NCI-H524 (cell line): ENCODE measurements around the gene VKORC1.

ENCODE experiments used
- DNase-seq, 2 experiments: peaks; one replicate each; lab custom pipeline; 2025; lab: John Stamatoyannopoulos, UW

Gene VKORC1

GRCh38 chr16:31063843-31064611 lies 30.6 kb downstream of the VKORC1 start:
- no peak for DNase-seq

DNA sequence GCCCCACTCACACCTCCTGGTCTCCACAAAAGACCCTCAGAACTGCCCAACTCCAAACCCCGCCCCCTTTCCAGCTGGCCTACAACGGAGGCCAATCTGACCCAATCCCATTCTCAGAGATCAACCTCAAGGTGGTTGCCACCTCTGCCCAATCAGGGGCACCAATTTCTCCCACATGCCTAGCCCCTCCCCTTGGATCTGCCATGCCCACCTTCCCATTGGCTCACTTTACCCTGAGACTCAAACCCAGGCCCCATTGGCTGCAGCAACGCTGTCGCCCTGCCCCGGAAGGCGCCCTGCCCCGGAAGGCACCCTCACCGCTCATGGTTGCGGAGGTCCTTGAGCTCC lies 31.1 kb downstream of the VKORC1 start:
- no peak for DNase-seq

DNA sequence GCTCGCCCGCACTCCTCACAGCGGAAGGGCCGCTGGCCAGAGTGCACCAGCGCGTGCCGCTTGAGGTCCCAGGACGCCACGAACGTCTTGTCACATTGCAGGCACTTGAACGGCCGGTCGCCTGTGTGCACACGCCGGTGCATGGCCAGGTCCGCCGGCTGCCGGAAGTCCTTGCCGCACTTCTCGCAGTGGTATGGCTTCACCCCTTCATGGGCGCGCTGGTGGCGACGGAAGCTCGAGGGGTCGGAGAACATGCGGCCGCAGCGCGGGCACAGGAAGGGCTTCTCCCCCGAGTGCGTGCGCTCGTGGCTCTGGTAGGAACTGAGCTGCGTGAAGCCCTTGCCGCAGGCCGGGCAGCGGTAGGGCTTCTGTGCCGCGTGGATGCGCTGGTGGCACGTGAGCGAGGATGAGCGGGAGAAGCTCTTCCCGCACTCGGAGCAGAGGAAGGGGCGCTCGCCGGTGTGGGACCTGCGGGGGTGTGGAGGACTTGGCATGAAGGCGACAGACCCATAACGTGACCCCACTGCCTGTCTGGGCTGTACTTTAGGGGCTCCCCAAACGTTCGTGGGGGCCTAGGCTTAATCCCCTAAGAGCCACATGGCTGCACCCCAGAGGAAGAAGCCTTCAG lies 32.7 kb downstream of the VKORC1 start:
- DNase-seq = no peak

DNA sequence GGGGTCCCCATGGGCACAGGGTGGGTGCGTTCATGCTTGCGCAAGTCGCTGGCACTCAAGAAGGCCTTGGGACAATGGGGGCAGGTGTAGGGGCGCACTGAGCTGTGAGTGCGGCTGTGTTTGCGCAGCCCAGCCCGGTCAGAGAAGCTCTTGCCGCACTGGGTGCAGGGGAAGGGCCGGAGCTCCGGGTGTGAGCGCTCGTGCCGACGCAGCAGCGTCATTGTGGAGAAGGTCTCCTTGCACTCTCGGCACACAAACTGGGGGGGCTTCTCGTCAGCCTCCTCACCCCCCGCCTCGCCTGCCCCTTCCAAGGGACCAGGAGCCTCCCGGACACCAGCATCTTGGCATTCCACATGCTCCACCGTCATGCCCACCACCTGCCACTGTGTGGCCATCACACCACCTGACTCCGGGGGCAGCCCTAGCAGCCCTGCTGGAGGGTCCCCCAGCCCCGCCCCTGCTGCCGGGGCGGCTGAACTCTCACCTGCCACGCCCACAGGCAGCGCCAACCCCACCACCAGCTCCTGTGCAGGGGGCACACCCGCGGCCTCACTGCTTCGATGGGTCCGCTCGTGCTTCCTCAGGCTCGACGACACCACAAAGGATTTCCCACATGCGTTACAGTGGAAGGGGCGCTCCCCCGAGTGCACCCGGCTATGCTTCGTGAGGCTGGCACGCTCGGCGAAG lies 33.3 kb downstream of the VKORC1 start:
- DNase-seq = no peak

DNA sequence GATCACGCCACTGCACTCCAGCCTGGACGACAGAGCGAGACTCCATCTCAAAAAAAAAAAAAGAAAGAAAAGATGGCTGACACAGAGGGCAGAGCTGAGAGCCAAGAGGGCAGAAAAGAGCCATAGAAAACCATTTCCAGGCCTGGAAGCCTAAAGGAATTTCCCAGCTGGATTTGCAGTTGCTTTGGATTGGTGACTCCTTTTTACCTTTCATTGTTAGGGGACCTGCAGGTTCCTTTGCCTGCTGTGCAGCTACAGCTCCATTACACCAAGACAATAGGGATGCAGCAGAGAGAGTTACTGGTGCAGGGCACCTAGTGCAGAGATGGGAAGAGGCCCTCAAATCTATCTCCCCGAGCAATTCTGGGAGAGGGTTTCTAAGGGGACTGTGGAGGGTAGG lies 39.0 kb downstream of the VKORC1 start:
- DNase-seq = no peak

DNA sequence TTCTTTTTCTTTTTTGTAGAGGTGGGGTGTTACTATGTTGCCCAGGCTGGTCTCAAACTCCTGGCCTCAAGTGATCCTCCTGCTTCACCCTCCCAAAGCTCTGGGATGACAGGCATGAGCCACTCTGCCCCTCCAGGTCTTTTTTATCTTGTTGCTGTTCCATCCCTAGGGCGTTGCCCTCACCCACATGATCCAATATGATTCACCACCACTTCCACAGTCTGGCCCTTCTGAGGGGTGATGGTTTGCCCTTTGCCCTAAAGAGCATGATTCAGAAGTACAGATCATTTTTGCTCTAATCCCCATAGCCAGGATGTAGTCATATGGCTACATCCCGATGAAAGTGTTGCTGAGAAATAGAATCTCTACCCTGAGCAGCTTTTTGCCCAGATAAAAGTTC lies 42.5 kb downstream of the VKORC1 start:
- DNase-seq = no peak

DNA sequence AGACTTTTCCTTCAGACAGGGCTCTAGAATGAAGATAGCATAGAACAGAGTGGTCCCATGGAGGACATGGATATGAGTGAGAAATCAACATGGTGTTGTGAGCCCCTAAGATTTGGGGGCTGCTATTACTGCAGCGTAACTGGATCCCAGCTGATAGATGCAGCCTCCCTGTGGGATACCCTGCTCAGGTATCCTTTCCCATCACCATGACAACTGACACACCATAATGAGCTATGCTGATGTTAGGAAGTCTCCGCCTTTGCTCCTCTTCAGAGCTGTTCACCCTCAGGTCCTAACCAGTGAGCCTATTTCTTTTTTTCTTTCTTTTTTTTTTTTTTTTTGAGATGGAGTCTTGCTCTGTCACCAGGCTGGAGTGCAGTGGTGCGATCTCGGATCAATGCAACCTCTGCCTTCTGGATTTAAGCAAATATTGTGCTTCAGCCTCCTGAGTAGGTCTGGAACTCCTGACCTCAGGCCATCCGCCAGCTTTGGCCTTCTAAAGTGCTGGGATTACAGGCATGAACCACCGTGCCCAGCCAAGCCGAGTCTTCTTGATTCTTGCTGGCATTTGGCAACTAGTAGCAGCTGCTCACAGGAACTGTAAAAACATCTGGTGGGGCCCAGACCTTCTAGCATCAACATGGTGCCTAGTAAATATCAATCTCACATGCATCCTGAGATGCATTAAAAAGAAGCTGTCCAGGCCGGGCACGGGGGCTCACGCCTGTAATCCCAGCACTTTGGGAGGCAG lies 44.1 kb downstream of the VKORC1 start:
- peak; percentile 6 to 12 for DNase-seq

GRCh38 chr16:31043898-31044481 lies 50.6 kb downstream of the VKORC1 start:
- DNase-seq = no peak

GRCh38 chr16:31043352-31043751 lies 51.2 kb downstream of the VKORC1 start:
- no peak for DNase-seq

DNA sequence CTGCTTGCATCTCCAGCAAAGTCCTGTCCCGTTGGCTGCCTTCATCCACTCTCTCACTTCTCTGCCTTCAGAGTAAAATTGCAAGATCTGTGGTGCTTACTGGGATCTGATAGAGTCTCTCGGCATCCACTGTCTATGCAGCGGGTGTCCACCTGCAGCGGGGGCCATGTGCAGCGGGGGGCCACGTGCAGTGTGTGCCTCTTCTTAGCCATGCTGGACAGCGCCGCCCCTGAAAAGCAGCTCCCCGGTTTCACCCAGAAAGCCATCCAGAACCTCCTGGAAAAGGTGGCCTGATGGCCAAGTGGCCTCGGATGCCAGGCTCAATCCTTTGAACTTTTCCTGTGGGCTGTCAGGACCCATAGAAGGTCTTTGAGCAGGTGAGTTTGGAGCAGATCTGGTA lies 51.7 kb downstream of the VKORC1 start:
- DNase-seq = no peak
